ENCODE measurements around the gene MED16. TPM values are rescaled to one million over a fixed set of nuclear protein-coding genes. Genes with fewer than 3 reads are reported as not detected.
"Not testable (repeated sequence)": the region's sequence is repeated elsewhere in the genome, so short reads cannot be mapped to it uniquely, and the experiment has no call there.

Gene MED16
- polyA plus RNA-seq, 1 donor = 49.8 TPM

DNA sequence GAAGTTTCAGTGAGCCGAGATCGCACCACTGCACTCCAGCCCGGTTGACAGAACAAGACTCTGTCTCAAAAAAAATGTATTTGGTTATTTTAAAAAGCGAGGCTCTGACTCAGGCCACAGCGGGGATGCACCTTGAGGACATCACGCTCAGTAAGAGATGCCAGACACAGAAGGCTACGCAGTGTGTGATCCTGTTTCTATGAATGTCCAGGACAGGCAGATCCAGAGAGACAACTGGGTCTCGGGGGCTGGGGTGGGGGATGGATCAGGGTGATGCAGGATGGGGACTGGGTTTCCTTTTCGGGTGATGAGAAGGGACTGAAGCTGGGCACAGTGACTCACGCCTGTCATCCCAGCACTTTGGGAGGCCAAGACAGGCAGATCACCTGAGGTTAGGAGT lies 5.4 kb downstream of the MED16 start:
- DNase-seq = no peak

DNA sequence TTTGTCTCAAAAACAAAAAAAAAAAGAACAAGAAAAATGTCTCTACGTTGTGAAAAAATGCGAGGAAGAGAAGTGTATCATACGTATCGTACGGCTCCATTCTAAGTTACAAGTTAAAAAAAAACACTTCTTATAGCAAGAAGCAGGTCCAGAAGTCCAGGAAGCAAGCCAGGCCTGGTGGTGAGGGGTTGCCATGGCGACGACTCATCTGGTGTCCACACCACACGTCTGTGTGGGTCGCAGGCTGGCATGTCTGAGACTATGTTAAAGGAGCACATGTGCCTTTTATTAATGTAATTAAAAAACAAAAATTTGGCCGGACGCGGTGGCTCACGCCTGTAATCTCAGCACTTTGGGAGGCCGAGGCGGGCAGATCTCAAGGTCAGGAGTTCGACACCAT lies 5.9 kb downstream of the MED16 start:
- no peak for DNase-seq

DNA sequence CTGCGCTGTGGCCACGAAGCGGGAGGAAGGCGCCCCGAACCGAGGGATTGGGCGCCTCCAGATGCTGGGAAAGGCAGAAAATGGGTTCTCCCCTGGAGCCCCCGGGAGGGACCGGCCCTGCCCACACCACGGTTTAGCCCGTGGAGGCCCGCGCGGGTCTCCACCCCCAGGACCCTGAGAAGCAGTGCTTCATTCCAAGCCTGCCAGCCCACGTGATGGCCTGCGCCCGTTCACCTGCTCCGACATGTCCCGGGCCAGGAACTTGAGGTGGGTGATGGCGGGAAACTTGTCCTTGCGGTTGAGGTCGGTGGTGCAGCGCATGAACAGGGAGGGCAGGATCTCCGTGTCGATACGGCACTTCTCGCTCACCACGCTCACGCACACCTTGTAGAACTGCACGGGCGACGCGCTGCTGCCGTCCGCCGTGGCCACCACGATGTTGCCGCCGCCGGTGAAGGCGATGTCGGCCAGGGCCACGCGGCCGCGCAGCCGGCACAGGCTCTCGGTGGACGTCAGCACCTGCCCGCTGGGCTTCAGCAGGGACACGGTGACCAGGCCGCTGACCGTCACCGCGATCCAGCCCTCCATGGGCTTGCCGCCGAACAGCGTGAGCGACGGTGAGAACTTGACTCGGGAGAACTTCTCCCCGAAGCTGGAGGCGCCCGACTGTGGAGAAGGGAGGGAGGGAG lies 7.3 kb downstream of the MED16 start:
- DNase-seq = no peak

DNA sequence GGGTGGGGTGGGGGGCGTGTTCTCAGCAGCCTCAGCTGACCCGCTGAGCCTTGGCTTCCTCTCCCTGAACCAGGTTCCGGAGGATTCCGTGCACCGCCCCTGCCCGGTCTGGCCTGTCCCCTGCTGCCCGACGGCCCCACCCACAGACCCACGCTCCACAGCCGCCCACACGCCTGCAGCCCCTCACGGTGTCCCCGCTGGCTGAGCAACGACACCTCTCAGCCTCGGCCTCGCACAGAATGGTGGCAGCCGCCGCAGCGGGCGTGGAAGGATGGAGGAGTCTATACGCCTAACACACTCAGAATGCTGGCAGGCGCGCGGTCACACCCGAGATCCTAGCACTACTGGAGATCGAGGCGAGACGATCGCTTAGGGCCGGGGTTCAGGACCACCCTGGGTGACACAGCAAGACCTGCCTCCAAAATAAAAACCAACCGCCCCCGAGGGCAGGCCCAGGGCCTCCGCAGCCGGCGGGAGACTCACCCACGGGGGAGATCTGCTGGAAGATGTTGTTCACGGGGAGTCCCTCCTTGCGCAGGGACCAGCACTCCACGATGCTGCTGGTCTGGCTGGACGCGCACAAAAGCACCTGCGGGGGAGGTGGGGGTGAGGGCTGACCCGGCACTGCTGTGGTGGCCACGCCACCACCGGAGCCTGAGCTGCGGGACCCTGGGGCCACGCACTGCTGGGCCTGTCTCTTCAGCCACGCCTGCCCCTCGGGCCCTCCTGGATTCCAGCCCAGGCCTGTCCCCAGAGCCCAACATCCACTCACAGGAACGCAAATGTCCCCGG lies 8.4 kb downstream of the MED16 start:
- no peak for DNase-seq

DNA sequence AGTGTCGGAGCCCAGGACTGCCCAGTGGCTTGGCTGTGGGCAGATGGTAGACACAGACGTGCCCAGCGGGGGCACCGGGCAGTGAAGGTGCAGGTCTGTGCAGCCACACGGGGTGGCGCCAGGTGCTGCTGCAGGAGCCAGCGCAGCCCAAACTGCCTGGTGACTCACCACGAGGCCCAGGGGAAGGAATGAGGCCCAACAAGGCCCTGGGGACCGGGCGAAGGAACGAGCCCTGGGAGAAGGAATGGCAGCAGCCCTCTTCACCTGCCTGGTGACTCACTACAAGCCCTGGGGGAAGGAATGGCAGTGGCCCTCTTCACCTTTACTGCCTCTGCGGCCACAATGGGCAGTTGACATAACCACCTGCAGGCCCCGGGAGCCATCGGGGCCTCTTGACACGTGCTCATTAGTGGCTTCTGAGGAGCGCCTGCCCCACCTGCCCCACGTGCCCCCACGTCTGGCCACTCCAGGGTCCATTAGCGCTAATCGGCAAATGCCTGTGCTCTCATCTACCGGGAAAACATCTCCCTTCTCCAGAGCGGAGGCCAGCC lies 9.3 kb downstream of the MED16 start:
- no peak for DNase-seq

DNA sequence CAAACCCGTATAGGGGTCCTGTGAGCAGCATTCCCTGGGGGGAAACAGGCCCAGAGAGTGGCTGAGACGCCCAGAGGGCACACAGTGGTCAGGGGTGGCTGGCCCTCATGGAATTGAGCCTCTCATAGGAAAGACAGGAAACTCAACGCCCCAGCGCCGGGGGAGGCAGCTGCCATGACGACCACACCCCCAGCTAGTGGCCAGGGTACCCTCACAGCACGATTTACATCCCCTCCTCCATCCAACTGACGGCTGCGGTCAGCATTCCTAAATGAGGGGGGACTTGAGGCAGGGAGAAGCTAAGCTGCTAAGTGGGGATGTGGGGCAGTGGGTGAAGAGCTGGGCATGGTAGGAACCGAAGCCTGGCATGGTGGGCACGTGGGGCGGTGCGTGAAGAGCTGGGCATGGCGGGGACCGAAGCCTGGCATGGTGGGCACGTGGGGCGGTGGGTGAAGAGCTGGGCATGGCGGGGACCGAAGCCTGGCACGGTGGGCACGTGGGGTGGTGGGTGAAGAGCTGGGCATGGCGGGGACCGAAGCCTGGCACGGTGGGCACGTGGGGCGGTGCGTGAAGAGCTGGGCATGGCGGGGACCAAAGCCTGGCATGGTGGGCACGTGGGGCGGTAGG lies 10.0 kb downstream of the MED16 start:
- DNase-seq = no peak

DNA sequence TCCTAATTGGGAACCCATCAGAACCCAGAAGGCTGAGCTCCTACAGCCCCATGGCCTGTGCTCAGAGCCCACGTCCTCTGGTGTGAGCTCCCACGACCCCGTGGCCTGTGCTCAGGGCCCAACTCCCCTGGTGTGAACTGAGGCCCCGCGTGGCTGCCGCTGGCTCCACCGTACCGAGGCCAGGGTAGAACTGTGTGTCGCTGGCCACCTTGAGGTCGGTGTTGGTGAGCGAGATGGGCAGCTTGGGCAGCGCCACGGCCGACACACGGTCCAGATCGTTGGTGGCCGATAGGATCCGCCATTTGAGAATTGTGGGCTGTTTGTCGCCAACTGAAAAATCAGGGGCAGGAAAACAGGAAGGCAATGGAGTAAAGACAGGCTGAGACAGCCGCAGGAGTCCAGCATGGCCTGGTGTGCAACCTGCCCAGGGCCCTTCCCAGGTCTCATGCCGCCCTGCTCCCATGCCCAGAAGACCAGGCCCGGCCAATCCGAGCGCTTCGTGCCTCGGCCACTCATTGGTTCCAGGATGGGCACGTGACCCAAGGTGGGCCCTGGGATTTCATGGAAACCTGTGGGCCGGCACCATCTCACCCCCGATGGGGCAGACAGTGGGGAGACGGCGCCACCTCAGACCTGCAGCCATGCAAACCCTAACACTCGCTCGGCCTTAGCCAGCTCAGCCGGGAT lies 11.5 kb downstream of the MED16 start:
- DNase-seq = no peak

DNA sequence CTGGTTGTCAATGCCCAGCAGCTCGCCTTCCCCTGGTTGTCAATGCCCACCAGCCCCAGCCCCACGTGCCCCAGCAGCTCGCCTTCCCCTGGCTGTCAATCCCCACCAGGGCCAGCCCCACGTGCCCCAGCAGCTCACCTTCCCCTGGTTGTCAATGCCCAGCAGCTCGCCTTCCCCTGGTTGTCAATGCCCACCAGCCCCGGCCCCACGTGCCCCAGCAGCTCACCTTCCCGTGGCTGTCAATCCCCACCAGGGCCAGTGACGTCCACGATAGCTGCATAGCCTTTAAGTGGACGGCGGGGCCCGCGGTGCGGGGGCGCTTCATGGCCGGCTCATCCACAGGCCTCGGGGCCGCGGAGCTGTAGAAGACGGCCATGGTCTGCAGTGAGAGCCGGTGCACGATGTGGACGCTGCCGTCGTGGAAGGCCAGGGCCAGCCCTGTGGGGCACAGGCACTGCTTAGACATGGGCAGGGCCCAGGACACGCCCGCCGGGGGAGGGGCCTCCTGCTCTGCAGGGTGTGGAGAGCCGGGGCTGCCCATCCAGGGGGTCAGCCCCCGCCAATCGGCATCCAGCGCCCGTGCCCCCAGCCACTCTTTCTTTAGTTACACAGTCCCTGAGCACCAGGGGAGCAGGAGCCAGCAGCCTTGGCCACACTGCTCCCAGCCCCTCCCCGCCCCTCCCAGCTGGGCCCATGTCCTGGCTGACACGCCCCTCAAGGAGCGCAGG lies 13.1 kb downstream of the MED16 start:
- DNase-seq = no peak

DNA sequence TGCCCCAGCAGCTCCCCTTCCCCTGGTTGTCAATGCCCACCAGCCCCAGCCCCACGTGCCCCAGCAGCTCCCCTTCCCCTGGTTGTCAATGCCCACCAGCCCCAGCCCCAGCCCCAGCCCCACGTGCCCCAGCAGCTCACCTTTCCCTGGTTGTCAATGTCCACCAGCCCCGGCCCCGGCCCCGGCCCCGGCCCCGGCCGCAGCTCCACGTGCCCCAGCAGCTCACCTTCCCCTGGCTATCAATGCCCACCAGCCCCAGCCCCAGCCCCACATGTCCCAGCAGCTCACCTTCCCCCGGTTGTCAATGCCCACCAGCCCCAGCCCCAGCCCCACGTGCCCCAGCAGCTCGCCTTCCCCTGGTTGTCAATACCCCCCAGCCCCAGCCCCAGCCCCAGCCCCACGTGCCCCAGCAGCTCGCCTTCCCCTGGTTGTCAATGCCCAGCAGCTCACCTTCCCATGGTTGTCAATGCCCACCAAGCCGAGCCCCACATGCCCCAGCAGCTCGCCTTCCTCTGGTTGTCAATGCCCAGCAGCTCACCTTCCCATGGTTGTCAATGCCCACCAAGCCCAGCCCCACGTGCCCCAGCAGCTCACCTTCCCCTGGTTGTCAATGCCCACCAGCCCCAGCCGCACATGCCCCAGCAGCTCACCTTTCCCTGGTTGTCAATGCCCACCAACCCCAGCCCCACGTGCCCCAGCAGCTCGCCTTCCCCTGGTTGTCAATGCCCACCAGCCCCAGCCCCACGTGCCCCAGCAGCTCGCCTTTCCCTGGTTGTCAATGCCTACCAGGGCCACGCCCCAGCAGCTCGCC lies 14.0 kb downstream of the MED16 start:
- not testable (repeated sequence) for DNase-seq

DNA sequence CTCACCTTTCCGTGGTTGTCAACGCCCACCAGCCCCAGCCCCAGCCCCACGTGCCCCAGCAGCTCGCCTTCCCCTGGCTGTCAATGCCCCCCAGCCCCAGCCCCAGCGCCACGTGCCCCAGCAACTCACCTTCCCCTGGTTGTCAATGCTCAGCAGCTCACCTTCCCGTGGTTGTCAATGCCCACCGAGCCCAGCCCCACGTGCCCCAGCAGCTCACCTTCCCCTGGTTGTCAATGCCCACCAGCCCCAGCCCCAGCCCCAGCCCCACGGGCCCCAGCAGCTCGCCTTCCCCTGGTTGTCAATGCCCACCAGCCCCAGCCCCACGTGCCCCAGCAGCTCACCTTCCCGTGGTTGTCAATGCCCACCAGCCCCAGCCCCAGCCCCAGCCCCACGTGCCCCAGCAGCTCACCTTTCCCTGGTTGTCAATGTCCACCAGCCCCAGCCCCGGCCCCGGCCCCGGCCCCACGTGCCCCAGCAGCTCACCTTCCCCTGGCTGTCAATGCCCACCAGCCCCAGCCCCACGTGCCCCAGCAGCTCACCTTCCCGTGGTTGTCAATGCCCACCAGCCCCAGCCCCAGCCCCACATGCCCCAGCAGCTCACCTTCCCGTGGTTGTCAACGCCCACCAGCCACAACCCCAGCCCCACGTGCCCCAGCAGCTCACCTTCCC lies 14.9 kb downstream of the MED16 start:
- not testable (repeated sequence) for DNase-seq

DNA sequence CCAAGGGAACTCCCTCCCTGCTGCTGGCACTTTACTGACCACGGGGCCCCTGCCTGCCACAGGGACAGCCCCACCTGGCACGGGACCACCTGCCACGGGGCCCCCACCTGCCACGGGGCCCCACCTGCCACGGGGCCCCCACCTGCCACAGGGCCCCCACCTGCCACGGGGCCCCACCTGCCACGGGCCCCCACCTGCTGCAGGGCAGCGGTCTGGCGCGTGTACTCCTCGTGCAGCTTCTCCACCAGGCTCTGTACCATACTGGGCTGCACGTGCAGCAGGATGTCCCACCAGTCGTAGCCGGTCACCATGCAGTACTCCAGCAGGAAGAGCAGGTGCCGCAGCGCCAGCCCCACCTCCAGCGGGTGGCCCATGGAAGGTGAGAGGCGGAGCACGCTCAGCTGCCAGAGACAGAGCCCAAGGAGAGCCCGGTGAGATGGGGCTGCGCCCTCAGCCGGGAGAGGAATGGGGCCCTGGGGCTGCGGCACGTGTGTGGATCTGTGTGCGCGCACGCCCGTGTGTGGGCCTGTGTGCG lies 16.1 kb downstream of the MED16 start:
- DNase-seq = no peak

DNA sequence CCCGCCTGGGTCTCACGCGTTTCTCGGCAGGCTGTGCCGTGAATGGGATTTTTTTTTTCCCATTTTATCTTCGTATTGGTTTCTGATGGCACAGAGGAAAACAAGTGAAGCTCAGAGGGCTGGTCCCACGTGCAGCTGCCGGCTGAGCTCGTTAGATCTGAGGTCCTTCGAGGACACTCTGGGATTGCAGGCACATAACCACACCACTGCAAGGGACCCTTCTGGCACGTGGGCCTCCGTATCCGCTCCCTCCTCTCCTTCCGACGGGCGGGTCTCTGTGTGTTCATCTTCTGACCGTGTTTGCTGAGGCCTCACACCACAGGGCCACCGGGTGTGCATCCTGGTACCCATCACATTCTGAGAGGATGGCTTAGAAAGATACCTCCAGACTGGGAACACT lies 16.9 kb downstream of the MED16 start:
- no peak for DNase-seq

DNA sequence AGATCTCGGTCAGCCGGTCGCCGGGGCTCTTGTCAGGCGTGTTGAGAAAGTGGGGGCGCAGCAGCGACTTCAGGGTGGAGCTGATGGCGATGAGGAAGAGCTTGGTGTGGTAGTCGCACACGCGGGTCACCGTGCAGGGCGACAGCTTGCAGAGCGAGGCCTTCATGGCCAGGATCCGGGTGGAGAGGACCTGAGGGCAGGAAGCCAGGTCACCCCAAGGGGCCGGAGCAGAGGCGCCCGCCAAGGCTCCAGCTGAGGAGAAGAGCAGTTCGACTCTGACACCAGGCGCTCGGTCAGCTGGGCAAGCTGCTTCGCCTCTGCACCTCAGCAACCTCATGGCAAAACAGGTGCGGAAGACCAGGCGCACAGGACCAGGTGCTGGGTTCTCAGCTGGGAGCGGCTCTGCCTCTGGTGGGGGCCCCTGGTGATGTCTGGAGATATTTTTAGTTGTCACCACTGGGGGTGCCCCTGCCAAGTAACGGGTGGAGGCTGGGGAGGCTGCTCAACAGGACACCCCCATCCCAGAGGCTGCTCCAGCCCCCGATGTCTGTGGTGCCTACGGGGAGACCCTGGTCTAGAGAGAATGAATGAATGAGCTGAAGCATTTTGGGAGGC lies 17.6 kb downstream of the MED16 start:
- DNase-seq = no peak

DNA sequence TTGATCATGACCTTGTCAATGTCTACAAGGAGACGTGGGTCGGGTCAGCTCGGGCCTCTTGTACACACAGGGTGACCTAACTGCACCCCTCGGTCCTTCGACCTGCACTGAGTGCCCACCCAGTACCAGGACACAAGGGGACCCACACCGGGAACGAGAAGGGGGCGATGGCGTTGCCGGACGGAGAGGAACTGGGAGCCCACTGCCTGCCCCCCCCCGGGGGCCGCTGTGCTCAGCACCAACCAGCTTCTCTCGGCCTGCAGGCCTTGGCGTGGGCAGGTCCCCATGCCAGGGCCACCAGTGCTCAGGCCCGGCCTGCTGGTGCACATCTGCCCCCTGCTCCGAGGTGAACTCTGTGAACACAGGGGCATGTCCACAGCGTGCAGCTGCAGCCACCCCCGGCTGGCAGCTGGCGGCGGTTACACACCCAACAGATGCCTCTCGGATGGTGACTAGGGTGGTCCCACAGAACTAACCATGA lies 19.4 kb downstream of the MED16 start:
- no peak for DNase-seq

DNA sequence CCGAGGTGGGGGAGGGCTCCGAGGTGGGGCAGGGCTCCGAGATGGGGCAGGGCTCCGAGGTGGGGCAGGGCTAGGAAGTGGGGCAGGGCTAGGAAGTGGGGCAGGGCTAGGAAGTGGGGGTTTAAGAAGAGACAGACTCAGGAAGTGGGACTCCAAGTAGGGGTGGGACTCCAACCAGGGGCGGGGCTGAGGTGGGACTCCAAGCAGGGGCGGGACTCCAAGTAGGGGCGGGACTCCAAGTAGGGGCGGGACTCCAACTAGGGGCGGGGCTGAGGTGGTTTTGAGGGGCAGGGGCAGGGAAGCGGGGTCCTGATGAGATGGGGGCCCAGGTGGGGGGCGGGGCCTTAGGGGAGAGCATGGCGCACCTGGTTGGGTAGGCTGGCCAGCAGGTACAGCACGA lies 19.9 kb downstream of the MED16 start:
- no peak for DNase-seq

DNA sequence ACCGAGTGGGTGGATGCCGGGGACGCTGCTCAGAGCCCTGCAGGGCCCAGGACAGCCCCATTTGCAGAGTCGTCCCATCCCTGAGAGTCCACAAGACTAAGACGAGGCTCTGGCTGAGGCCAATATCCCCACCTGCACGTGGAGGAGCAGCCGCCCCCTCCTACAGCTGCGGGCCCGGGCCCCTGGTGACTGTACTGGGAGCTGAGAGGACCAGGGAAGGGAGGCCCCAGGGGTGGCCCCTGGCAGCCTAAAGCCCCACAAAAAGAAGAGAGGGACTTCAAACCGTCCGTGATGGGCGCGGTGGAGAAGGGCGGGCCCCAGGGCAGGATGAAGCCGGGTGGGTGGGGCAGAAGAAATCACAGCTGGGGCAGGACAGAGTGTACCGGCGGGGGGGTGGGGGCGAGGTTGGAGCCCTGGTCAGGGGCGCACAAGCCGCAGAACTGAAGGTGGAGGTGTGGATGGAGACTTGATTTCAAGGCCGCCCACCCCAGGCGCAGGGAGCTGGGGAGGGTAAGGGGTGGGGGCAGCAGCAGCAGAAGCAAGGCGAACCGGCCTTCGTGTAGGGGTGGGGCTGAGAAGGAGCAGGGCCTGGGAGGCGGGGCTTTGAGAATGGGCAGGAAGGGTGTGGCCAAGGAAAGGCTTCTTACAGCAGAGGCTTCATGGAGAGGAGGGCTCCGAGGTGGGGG lies 20.6 kb downstream of the MED16 start:
- DNase-seq = no peak

DNA sequence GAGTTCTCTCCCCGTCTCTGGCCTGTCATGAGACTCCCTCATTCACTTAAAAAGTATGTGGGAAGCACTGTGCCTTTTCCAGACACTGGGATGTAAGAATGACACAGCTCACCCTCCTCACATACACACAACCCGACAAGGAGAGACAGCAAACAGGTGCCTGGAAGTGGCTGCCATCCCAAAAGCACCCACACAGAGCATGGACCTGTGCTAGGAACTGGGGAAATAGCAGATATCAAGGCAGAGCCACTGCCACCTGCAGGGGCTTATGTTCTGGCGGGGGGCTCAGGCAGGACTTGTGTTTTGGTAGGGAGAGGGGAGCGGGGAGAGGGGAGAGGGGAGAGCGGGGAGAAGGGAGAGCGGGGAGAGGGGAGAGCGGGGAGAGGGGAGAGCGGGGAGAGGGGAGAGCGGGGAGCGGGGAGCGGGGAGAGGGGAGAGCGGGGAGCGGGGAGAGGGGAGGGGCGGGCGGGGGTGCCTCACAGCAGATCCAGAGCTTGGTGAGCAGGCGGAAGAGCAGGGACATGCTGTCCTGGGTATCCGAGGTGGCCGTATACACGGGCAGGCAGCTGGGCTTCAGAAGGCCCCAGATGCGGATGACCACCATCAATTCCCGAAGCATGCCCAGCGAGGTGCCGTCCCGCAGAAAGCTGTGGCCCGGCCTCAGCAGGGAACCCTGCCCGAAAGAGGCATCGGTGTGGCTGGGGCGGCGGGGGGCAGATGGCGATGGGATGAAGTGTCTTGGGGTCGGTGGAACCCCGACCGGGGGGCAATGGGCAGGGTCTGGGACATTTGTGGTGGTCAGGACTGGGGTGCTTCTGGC lies 21.3 kb downstream of the MED16 start:
- no peak for DNase-seq

DNA sequence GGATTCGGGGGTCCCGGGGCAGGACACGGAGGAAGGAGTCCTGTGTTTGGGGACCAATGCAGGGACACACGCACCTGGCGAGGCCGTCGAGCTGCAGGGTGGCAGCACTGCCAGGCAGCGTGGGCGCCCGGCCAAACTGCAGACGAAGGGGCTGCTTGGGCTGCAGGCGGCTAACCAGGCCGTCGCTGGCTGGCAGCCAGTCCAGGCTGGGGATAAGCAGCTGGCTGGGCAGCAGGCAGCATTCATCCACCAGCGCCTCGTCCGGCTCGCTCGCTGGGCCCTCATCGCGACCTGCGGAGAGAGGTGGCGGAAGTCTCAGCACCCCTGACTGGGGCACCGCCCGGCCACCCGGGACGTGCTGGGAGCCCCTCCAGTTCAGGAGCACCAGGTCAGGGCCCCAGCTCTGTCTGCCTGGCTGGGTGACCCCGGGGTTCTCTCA lies 22.0 kb downstream of the MED16 start:
- no peak for DNase-seq
